Psoas muscle (tissue), 8 donors: Measurements from ENCODE around the gene VWF. TPM values are rescaled to one million over a fixed set of nuclear protein-coding genes. Genes with fewer than 3 reads are reported as not detected.

Source experiments
- ATAC-seq, 4 donors: fragments of 200-7000 bp; cut with Tn5 transposase; one replicate each; pipeline ENCODE4 v1.9.1; 2020; ENCODE audit warnings: moderate library complexity in 3 of 4, mild to moderate bottlenecking in 2 of 4
- DNase-seq, 2 donors: peaks; one replicate each; pipeline ENCODE4 v3.0.0-alpha.2; 2020
- H3K27ac ChIP-seq: fragments of 200-600 bp; one replicate; pipeline ENCODE4 v1.8.0; 2022
- H3K27me3 ChIP-seq, 3 donors: fragments of 200-600 bp in 1 of 3; one replicate each; pipeline versions ENCODE4 v1.6.1 to v1.8.0; 2013 to 2022; ENCODE audit warnings: low read length in 2 of 3, mild to moderate bottlenecking in 2 of 3, moderate library complexity in 1 of 3; ENCODE audit not compliant: insufficient read depth in 3 of 3
- H3K36me3 ChIP-seq, 2 donors: fragments of 200-600 bp in 1 of 2; one replicate each; pipeline versions ENCODE4 v1.6.1 to v1.8.0; 2013 to 2022; ENCODE audit warnings: low read depth in 1 of 2, mild to moderate bottlenecking in 1 of 2, moderate library complexity in 1 of 2; ENCODE audit not compliant: insufficient read depth in 1 of 2
- H3K4me1 ChIP-seq: fragments of 200-600 bp; one replicate; pipeline ENCODE4 v1.8.0; 2022
- H3K4me3 ChIP-seq: fragments of 200-600 bp; one replicate; pipeline ENCODE4 v1.8.0; 2022; ENCODE audit warnings: mild to moderate bottlenecking
- H3K9me3 ChIP-seq: fragments of 200-600 bp; one replicate; pipeline ENCODE4 v1.8.0; 2022
- WGBS, 3 donors: extraction: QIAGEN DNeasy Blood & Tissue Kit; methylation state at CpG; one replicate each; pipeline versions ENCODE4 v1.1.6 to v1.1.7; 2013; 5-methylcytosine and 5-hydroxymethylcytosine counted together
- intact Hi-C, 2 donors: fragments of 100-400 bp; cut with DNase I; formaldehyde crosslinking; loops; one replicate each; pipeline versions ENCODE4 v1.11.0 to v1.14.2; 2022
- polyA plus RNA-seq, 3 donors: library from polyadenylated mRNA; stranded (reverse); fragments of 200-250 nt; gene quantifications; one replicate each; pipeline ENCODE4 v1.2.3, GENCODE V29; 2013
- total RNA-seq, 4 donors: library from RNA; stranded (reverse); fragmentation: NEBNext Ultra II Directional in 2 of 4; extraction: Animal tissue kit (Norgen Biotek cat#: 25700) in 2 of 4; gene quantifications; one replicate each; pipeline versions ENCODE4 v1.2.1 to v1.2.4, GENCODE V29; 2021 to 2023
- TF ChIP-seq, protein P1 (sequence below): fragments of 200-600 bp; IDR thresholded peaks from one replicate; pipeline ENCODE4 v1.8.0; 2022; ENCODE audit warnings: antibody characterized with exemption
- donor health status: healthy with polysubstance abuse.
- donor health status: DM: no; HTN: no; CAD: no; lungs with moderate emphysema.
- donor health status: Bipolar disorder and iron deficiency.
- donor health status: healthy.
- donor health status: DM: yes; HTN: yes; CAD: no.
- donor health status: DM: no; HTN: no; CAD: no.
- donor health status: DM: no; HTN: no; CAD: no.
- donor health status: DM: yes; HTN: yes; CAD: no.

VWF gene
- total and polyA plus RNA-seq, 7 donors, result 49.6 to 206 (median 122) TPM

- TF ChIP-seq, protein P1, sequence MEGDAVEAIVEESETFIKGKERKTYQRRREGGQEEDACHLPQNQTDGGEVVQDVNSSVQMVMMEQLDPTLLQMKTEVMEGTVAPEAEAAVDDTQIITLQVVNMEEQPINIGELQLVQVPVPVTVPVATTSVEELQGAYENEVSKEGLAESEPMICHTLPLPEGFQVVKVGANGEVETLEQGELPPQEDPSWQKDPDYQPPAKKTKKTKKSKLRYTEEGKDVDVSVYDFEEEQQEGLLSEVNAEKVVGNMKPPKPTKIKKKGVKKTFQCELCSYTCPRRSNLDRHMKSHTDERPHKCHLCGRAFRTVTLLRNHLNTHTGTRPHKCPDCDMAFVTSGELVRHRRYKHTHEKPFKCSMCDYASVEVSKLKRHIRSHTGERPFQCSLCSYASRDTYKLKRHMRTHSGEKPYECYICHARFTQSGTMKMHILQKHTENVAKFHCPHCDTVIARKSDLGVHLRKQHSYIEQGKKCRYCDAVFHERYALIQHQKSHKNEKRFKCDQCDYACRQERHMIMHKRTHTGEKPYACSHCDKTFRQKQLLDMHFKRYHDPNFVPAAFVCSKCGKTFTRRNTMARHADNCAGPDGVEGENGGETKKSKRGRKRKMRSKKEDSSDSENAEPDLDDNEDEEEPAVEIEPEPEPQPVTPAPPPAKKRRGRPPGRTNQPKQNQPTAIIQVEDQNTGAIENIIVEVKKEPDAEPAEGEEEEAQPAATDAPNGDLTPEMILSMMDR, result no peak
- H3K27ac ChIP-seq, result peak overlapping the region; percentile 41
- WGBS, 3 donors, result 62 to 68% (median 67%) methylated on average over 8 of the region's 8 CpGs
- H3K4me1 ChIP-seq, result peaks cover 6% of the 10 kb centered on the region
- H3K36me3 ChIP-seq, result no peaks in the 10 kb centered on the region
- peak in 2 of 4 donors; percentile 24 to 25 for ATAC-seq
- H3K4me3 ChIP-seq, result no peak overlapping the region
- H3K27me3 ChIP-seq, result no peaks in the 10 kb centered on the region
- intact Hi-C loops, result no loop called here
- no peaks in the 10 kb centered on the region for H3K9me3 ChIP-seq
- no peak for DNase-seq
Measured at GRCh38 chr12:6140651-6141447, 16.4 kb upstream of the VWF start.

- no peaks in the 10 kb centered on the region for H3K36me3 ChIP-seq
- no peaks in the 10 kb centered on the region for H3K9me3 ChIP-seq
- H3K4me3 ChIP-seq, result no peak overlapping the region
- no peak for DNase-seq
- no peaks in the 10 kb centered on the region for H3K27me3 ChIP-seq
- intact Hi-C loops, result no loop called here
- no peaks in the 10 kb centered on the region for H3K4me1 ChIP-seq
- no peak overlapping the region for H3K27ac ChIP-seq
- ATAC-seq, result no peak
- TF ChIP-seq, protein P1, result no peak
- WGBS, 3 donors, result 34 to 44% (median 41%) methylated on average over 2 of the region's 2 CpGs
Measured at GRCh38 chr12:6135071-6135470, 10.6 kb upstream of the VWF start.

GRCh38 chr12:6133642-6134041 is 9.2 kb upstream of the VWF start:
- ATAC-seq (no peak), DNase-seq (no peak)
- Histone ChIP-seq H3K27ac (no peak overlapping the region), H3K9me3 (no peaks in the 10 kb centered on the region), H3K27me3 (no peaks in the 10 kb centered on the region), H3K4me1 (no peaks in the 10 kb centered on the region), H3K4me3 (no peak overlapping the region), H3K36me3 (no peaks in the 10 kb centered on the region)
- 89 to 92% (median 90%) methylated on average over 15 to 18 of the region's 18 CpGs for WGBS, 3 donors
- TF ChIP-seq, protein P1, result no peak
- intact Hi-C loops, result no loop called here

- 75 to 91% (median 83%) methylated on average over 12 to 34 of the region's 34 CpGs for WGBS, 3 donors
Measured at GRCh38 chr12:6132496-6132895, 8.0 kb upstream of the VWF start.

More at GRCh38 chr12:6132496-6132895, 8.0 kb upstream of the VWF start:
- Histone ChIP-seq H3K4me3 (no peak overlapping the region), H3K9me3 (no peaks in the 10 kb centered on the region), H3K27ac (no peak overlapping the region), H3K27me3 (no peaks in the 10 kb centered on the region), H3K4me1 (no peaks in the 10 kb centered on the region), H3K36me3 (no peaks in the 10 kb centered on the region)
- no peak for DNase-seq
- no peak for ATAC-seq
- intact Hi-C loops, result no loop called here
- TF ChIP-seq, protein P1, result no peak
